K562 (cell line): Measurements from ENCODE around the gene PTTG1IP. TPM values are rescaled to one million over a fixed set of nuclear protein-coding genes. Genes with fewer than 3 reads are reported as not detected.
A peak's percentile ranks its signal among the peaks of the same experiment; 100 is the strongest.

Source experiments
- ATAC-seq: fragments of 200-7000 bp; cut with Tn5 transposase; 3 replicates; pipeline ENCODE4 v1.9.1; 2020; ENCODE audit warnings: moderate library complexity
- Bru-seq: library from RNA; stranded (reverse); fragments of 400-500 nt; gene quantifications from one replicate; lab custom pipeline; 2021; lab: Mats Ljungman, UMichigan
- BruChase-seq, 2 experiments: library from RNA; stranded (reverse); fragments of 400-500 nt; gene quantifications; one replicate each; lab custom pipeline; 2021; lab: Mats Ljungman, UMichigan
- BruUV-seq: library from RNA; stranded (reverse); fragments of 400-500 nt; replicated peaks from 2 replicates; lab custom pipeline; 2021; lab: Mats Ljungman, UMichigan
- CTCF ChIA-PET: fragments of 300-600 bp; formaldehyde crosslinking; extraction: SDS; loops from one replicate; lab custom pipeline; 2021; ENCODE audit warnings: low intra/inter-chr PET ratio; lab: Yijun Ruan, JAX
- POLR2A ChIA-PET: fragments of 300-600, 350-650 bp; sonication (Branson Sonifier 250); formaldehyde crosslinking; extraction: SDS; loops from one replicate; lab custom pipeline; 2021; ENCODE audit warnings: antibody characterized with exemption, inconsistent platforms; lab: Yijun Ruan, JAX
- DNase-seq, 4 experiments: peaks; one replicate each; pipeline versions ENCODE4 v3.0.0 to v3.0.0-alpha.2; 2011 to 2018; ENCODE audit warnings: low spot score in 3 of 4, mixed read lengths in 3 of 4; ENCODE audit errors: extremely low read depth in 1 of 4
- FAIRE-seq: peaks from 2 replicates; lab custom pipeline; 2011; peaks lifted over from hg19 to GRCh38; lab: Jason Lieb, UNC
- H2AFZ ChIP-seq: 2 replicates; pipeline ENCODE4 v1.6.0; 2011; ENCODE audit warnings: low read depth, low read length, control low read depth, inconsistent platforms
- H3K27ac ChIP-seq: fragments of 200-600 bp; 3 replicates; pipeline ENCODE4 v1.8.0; 2011; ENCODE audit warnings: low read depth, mild to moderate bottlenecking, control low read depth, inconsistent platforms, low read length, moderate library complexity, mixed read lengths; ENCODE audit errors: extremely low read depth
- H3K27me3 ChIP-seq, 2 experiments: fragments of 300-600 bp in 1 of 2; 2 replicates in 1 of 2; 3 replicates in 1 of 2; pipeline versions ENCODE4 v1.6.0 to v1.8.0; 2011; ENCODE audit warnings: inconsistent platforms in 2 of 2, low read length in 2 of 2, mild to moderate bottlenecking in 1 of 2, mixed read lengths in 1 of 2, moderate library complexity in 1 of 2; ENCODE audit not compliant: control insufficient read depth in 2 of 2, insufficient read depth in 2 of 2
- H3K36me3 ChIP-seq: fragments of 300-600 bp; 3 replicates; pipeline ENCODE4 v1.8.0; 2011; ENCODE audit warnings: mild to moderate bottlenecking, low read length, inconsistent platforms; ENCODE audit not compliant: control insufficient read depth, insufficient read depth
- H3K4me1 ChIP-seq, 2 experiments: fragments of 200-600 bp in 1 of 2; replicated peaks in 1 of 2; 2 replicates in 1 of 2; 3 replicates in 1 of 2; pipeline versions ENCODE4 v1.5.1 to v1.8.0; 2011; ENCODE audit warnings: inconsistent platforms in 2 of 2, low read length in 2 of 2, mild to moderate bottlenecking in 1 of 2, mixed read lengths in 1 of 2, moderate library complexity in 1 of 2; ENCODE audit not compliant: control insufficient read depth in 2 of 2, insufficient read depth in 2 of 2
- H3K4me2 ChIP-seq: 2 replicates; pipeline ENCODE4 v1.6.1; 2011; ENCODE audit warnings: low read length, control low read depth, inconsistent platforms, mixed read lengths; ENCODE audit not compliant: insufficient read depth
- H3K4me3 ChIP-seq: fragments of 200-600 bp; sonication (generic), shearing (Covaris generic); 2 replicates; pipeline ENCODE4 v1.5.1; 2016; ENCODE audit warnings: control low read depth, inconsistent platforms
- H3K79me2 ChIP-seq: fragments of 200-600 bp; 3 replicates; pipeline ENCODE4 v1.8.0; 2011; ENCODE audit warnings: low read length, inconsistent platforms; ENCODE audit not compliant: control insufficient read depth, insufficient read depth
- H3K9ac ChIP-seq, 2 experiments: 2 replicates each; pipeline versions ENCODE4 v1.6.0 to v1.6.1; 2011; ENCODE audit warnings: low read depth in 2 of 2, low read length in 2 of 2, control low read depth in 1 of 2, inconsistent platforms in 1 of 2, mild to moderate bottlenecking in 1 of 2, mixed read lengths in 1 of 2; ENCODE audit not compliant: insufficient read depth in 1 of 2
- H3K9me1 ChIP-seq: one replicate; pipeline ENCODE4 v1.6.0; 2011; ENCODE audit warnings: inconsistent platforms, mild to moderate bottlenecking, low read length, moderate library complexity; ENCODE audit not compliant: control insufficient read depth, insufficient read depth
- H3K9me3 ChIP-seq: replicated peaks from 2 replicates; pipeline ENCODE4 v1.5.1; 2011; ENCODE audit warnings: low read depth, low read length, inconsistent platforms; ENCODE audit not compliant: control insufficient read depth, insufficient read depth
- H4K20me1 ChIP-seq: replicated peaks from 2 replicates; pipeline ENCODE4 v1.6.1; 2011; ENCODE audit warnings: low read length, inconsistent platforms, mixed read lengths; ENCODE audit not compliant: control insufficient read depth, insufficient read depth
- HNRNPLL ChIP-seq: fragments of 200-400 bp; formaldehyde crosslinking; IDR thresholded peaks from 2 replicates; pipeline ENCODE4 v1.6.1; 2017; ENCODE audit warnings: low read length, low read depth, mild to moderate bottlenecking; ENCODE audit not compliant: poor library complexity, severe bottlenecking
- MYC ChIP-seq, 2 experiments: fragments of 250-450 bp in 1 of 2; sonication (Bioruptor Pico) in 1 of 2; IDR thresholded peaks; 2 replicates each; pipeline versions ENCODE4 v1.5.1 to v1.6.1; 2012 to 2021; ENCODE audit warnings: low read depth in 2 of 2, borderline replicate concordance in 1 of 2, improper control_type of control experiment in 1 of 2, low read length in 1 of 2, mild to moderate bottlenecking in 1 of 2, moderate library complexity in 1 of 2
- NR2C2 ChIP-seq, 2 experiments: fragments of 200-800 bp in 1 of 2; sonication (Bioruptor generic) in 1 of 2; sonication (generic) in 1 of 2; formaldehyde crosslinking in 1 of 2; IDR thresholded peaks; 2 replicates each; pipeline versions ENCODE4 v1.6.1 to v1.8.0; 2016 to 2022; ENCODE audit warnings: mild to moderate bottlenecking in 1 of 2, missing compliant biosample characterization in 1 of 2, missing genetic modification characterization in 1 of 2, missing genetic modification reagents in 1 of 2
- RBFOX2 ChIP-seq: fragments of 200-400 bp; formaldehyde crosslinking; IDR thresholded peaks from 2 replicates; pipeline ENCODE4 v1.6.1; 2017; ENCODE audit warnings: low read depth, mild to moderate bottlenecking, low read length, moderate library complexity
- RCOR1 ChIP-seq, 2 experiments: IDR thresholded peaks; 2 replicates each; pipeline ENCODE4 v1.6.1; 2012; ENCODE audit warnings: low read depth in 2 of 2, low read length in 2 of 2, borderline replicate concordance in 1 of 2, improper control_type of control experiment in 1 of 2
- SAFB ChIP-seq: fragments of 200-400 bp; formaldehyde crosslinking; IDR thresholded peaks from 2 replicates; pipeline ENCODE4 v1.6.1; 2017; ENCODE audit warnings: low read depth, low read length, borderline replicate concordance
- SMAD3 ChIP-seq: fragments of 450-650 bp; formaldehyde crosslinking; conservative IDR thresholded peaks from 2 replicates; pipeline ENCODE4 v1.4.0; 2020; ENCODE audit warnings: mild to moderate bottlenecking
- ZNF23 ChIP-seq: fragments of 250-450 bp; sonication (Bioruptor Pico); IDR thresholded peaks from 2 replicates; pipeline ENCODE4 v1.4.0; 2020; ENCODE audit warnings: mild to moderate bottlenecking
- ZNF717 ChIP-seq: fragments of 250-450 bp; sonication (Bioruptor Pico); IDR thresholded peaks from 2 replicates; pipeline ENCODE4 v1.5.0; 2021
- WGBS: fragments of 100-300 bp; shearing (Covaris generic); methylation state at CpG from one replicate; pipeline ENCODE4 v1.1.6; 2016; ENCODE audit warnings: low coverage, mixed read lengths; ENCODE audit not compliant: insufficient coverage; ENCODE audit errors: missing lambda C conversion rate; 5-methylcytosine and 5-hydroxymethylcytosine counted together
- in situ Hi-C: fragments of 300-500 bp; cut with MboI; formaldehyde crosslinking; loops from 4 replicates; pipeline ENCODE4 v1.15.0; 2018; ENCODE audit warnings: inconsistent platforms, mixed read lengths
- intact Hi-C: fragments of 100-400 bp; cut with micrococcal nuclease; formaldehyde crosslinking; loops from 2 replicates; pipeline ENCODE4 v1.14.2; 2022
- long read RNA-seq, 3 experiments: library from polyadenylated mRNA in 2 of 3; library from RNA in 1 of 3; unstranded in 2 of 3; stranded (forward) in 1 of 3; transcript quantifications; one replicate each; pipeline ENCODE4 v2.0.0, GENCODE V29; 2019 to 2022
- polyA minus RNA-seq, 3 experiments: library from RNA; depleted of rRNA, polyadenylated mRNA; stranded (reverse); fragments of >200 nt; gene quantifications; 2 replicates each; pipeline ENCODE4 v1.2.3, GENCODE V29; 2011
- polyA plus RNA-seq, 8 experiments: library from polyadenylated mRNA; depleted of rRNA in 4 of 8; stranded (reverse) in 5 of 8; unstranded in 3 of 8; fragments of >200 nt; fragmentation: Nextera tagmentation in 2 of 8; fragmentation: Illumina TruSeq in 1 of 8; extraction: Ambion mirVana in 2 of 8; extraction: Trizol in 1 of 8; gene quantifications; 2 replicates each; pipeline versions ENCODE4 v1.2.1 to v1.2.3, GENCODE V29; 2011 to 2014; ENCODE audit warnings: inconsistent platforms in 1 of 8, missing spikeins in 1 of 8
- total RNA-seq, 7 experiments: library from RNA; depleted of rRNA in 6 of 7; stranded (reverse); fragments of >200 nt in 6 of 7; fragmentation: Illumina TruSeq in 2 of 7; extraction: Trizol in 2 of 7; gene quantifications; 2 replicates each; pipeline versions ENCODE4 v1.2.1 to v1.2.3, GENCODE V29; 2011 to 2021; ENCODE audit warnings: low replicate concordance in 1 of 7
- TF ChIP-seq, protein P1 (sequence below): fragments of 250-450 bp; sonication (Bioruptor Pico); IDR thresholded peaks from 2 replicates; pipeline ENCODE4 v1.8.0; 2021; ENCODE audit warnings: moderate library complexity, mild to moderate bottlenecking, inconsistent platforms
- TF ChIP-seq, protein P2 (sequence below): fragments of 250-450 bp; sonication (Bioruptor Pico); IDR thresholded peaks from 2 replicates; pipeline ENCODE4 v1.5.1; 2021; ENCODE audit warnings: mild to moderate bottlenecking

Gene PTTG1IP, protein sequence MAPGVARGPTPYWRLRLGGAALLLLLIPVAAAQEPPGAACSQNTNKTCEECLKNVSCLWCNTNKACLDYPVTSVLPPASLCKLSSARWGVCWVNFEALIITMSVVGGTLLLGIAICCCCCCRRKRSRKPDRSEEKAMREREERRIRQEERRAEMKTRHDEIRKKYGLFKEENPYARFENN
- total RNA-seq (2011; cell fraction: chromatin; rRNA removed; ENCODE audit: low replicate concordance): 109 and 139 TPM in 2 replicates
- 131 and 151 TPM in 2 replicates for total RNA-seq (2011; cell fraction: nucleolus; rRNA removed)
- 146 and 174 TPM in 2 replicates for total RNA-seq (2011; cell fraction: nucleoplasm; rRNA removed)
- total RNA-seq (2014; rRNA removed): 85.4 and 97.6 TPM in 2 replicates
- 65.7 and 66.2 TPM in 2 replicates for total RNA-seq (2014; rRNA removed; fragmentation: Illumina TruSeq; extraction: Trizol)
- total RNA-seq (2015; rRNA removed; fragmentation: Illumina TruSeq; extraction: Trizol): 92.9 and 98.7 TPM in 2 replicates
- total RNA-seq (2021): 99.3 and 99.5 TPM in 2 replicates
- 92.4 and 138 TPM in 2 replicates for polyA plus RNA-seq (2011; rRNA removed)
- 79.9 and 115 TPM in 2 replicates for polyA plus RNA-seq (2011; cell fraction: cytosol; rRNA removed)
- 69.1 and 123 TPM in 2 replicates for polyA plus RNA-seq (2011; cell fraction: nucleus; rRNA removed)
- 77.4 and 167 TPM in 2 replicates for polyA plus RNA-seq (2012)
- polyA plus RNA-seq (2014; fragmentation: Illumina TruSeq; extraction: Trizol): 77.0 and 77.8 TPM in 2 replicates
- polyA plus RNA-seq (2014; fragmentation: Nextera tagmentation; extraction: Ambion mirVana): 1 to 10 TPM; 5.0 to 9.2 TPM
- 82.4 and 86.9 TPM in 2 replicates for polyA plus RNA-seq (2014; rRNA removed)
- 54.1 and 70.2 TPM in 2 replicates for polyA minus RNA-seq (2011; rRNA and poly(A)+ RNA removed)
- polyA minus RNA-seq (2011; cell fraction: cytosol; rRNA and poly(A)+ RNA removed): 69.1 and 114 TPM in 2 replicates
- polyA minus RNA-seq (2011; cell fraction: nucleus; rRNA and poly(A)+ RNA removed): 17.4 and 40.2 TPM in 2 replicates
- Bru-seq, nascent RNA: percentile 88 among the genes with signal in this experiment
- BruChase-seq, experiment 1, labeled RNA remaining after a 2-hour chase: percentile 94 among the genes with signal in this experiment
- percentile 96 among the genes with signal in this experiment for BruChase-seq, experiment 2, labeled RNA remaining after a 6-hour chase
- long read RNA-seq, experiment 1, transcript PTTG1IP-201 (6 exons, 2,760 nt): major isoform, 223 of 417 reads
- long read RNA-seq, experiment 1, partial matches to known transcripts: 59 of 417 reads
- long read RNA-seq, experiment 1, other reads (novel, unspliced or antisense): 131 of 417 reads
- long read RNA-seq, experiment 2, transcript PTTG1IP-201 (6 exons, 2,760 nt): major isoform, 34 of 122 reads
- long read RNA-seq, experiment 2, partial matches to known transcripts: 20 of 122 reads
- long read RNA-seq, experiment 2, other reads (novel, unspliced or antisense): 66 of 122 reads
- long read RNA-seq, experiment 3, transcript PTTG1IP-201 (6 exons, 2,760 nt): major isoform, 79 of 115 reads
- long read RNA-seq, experiment 3, partial matches to known transcripts: 11 of 115 reads
- long read RNA-seq, experiment 3, other reads (novel, unspliced or antisense): 25 of 115 reads

DNA sequence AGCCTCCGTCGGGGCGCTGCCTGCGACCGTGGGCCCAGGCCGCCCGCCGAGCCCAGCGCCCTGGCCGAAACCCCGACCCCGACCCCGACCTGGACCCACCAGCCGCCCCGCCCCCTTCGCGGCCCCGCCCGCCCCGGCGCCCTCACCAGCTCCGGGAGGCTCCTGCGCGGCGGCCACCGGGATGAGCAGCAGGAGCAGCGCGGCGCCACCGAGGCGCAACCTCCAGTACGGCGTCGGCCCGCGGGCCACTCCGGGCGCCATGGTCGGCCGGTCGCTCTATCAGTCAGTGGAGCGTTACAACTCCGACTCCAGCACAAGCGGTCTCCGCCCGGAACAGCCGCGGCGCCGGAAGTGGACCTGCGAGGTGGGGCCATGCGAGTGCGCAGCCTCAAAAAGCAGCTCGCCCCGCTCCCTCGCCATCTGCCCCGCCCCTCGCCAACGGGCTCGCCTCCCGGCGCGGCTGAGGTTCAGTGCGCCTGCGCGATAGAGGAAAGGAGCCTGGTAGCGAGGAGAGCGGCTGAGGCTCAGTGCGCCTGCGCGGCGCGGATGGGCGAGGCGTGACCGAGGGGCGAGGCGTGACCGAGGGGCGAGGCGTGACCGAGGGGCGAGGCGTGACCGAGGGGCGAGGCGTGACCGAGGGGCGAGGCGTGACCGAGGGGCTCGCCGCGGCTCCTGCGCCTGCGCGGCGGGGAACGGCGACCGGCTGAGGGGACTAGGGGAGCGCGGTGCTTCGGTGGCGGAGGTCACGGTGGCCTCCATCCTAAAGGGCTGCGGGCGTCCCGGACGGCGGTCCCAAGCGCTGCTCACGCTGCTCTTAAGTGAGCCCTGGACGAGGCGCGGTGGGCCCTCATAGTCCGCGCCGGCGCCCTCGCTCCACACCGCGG lies at the start of gene PTTG1IP:
Gene PTTG1IP (minus strand): TSS at position 335 of the 884 bp plus-strand sequence. CDS start 74 bp downstream, at position 261.
- Histone ChIP-seq H3K4me3 (peak within 1 kb of the TSS; percentile 67), H3K9ac (peak within 1 kb of the TSS; percentile 74 to 95), H2AFZ (peak within 1 kb of the TSS; percentile 78), H3K27ac (peak within 1 kb of the TSS; percentile 74), H3K9me3 (no peaks in the 10 kb centered on the region), H3K4me2 (peak within 1 kb of the TSS; percentile 85), H3K36me3 (no peaks in the 10 kb centered on the region), H3K27me3 (no peaks in the 10 kb centered on the region), H3K79me2 (peaks cover 49% of the 10 kb centered on the region), H3K9me1 (peaks cover 18% of the 10 kb centered on the region), H4K20me1 (peaks cover 31% of the 10 kb centered on the region), H3K4me1 (peaks cover 45 to 54% of the 10 kb centered on the region in 2 experiments)
- CTCF ChIA-PET: no interaction called here
- DNase-seq (peak; percentile 100), FAIRE-seq (peak; percentile 74), ATAC-seq (peak; percentile 85)
- BruUV-seq: no TSS peak
- under 1% methylated on average over 91 of the region's 123 CpGs for WGBS
- intact Hi-C loops (loop anchor here (1.0 to 2.0 kb wide), 2 partner anchors 19 to 71 kb away; no protein-coding TSS in a partner anchor), in situ Hi-C loops (no loop called here)
- POLR2A ChIA-PET: interaction anchor here (0.5 to 1.8 kb wide), 16 partner anchors 9 to 1380 kb away, joined by 3 to 8 read pairs (median 4); partner anchors contain the start of gene UBE2G2
- TF ChIP-seq SMAD3 (0 out of 2 replicates have a peak, but pooled peaks have one; percentile 40), NR2C2 (CRISPR knock-in tag; IDR thresholded peaks at IDR 0.05) (peak; percentile 80), NR2C2 (tag; IDR thresholded peaks at IDR 0.05) (no peak; the same call in none of the 2 replicates), ZNF23 (CRISPR knock-in tag) (no peak), HNRNPLL (peak; percentile 50), RCOR1 (IDR thresholded peaks at IDR 0.05; ENCODE audit: borderline replicate concordance in 1 of 2, low read depth in 2 of 2, low read length in 2 of 2) (peak in 1 of 2 experiments; percentile 50; a peak in 2 of 4 replicates), RBFOX2 (peak; percentile 85), SAFB (peak; percentile 86), ZNF717 (CRISPR knock-in tag) (no peak), MYC (IDR thresholded peaks at IDR 0.05; ENCODE audit: low read depth, low read length) (peak; percentile 44), MYC (CRISPR knock-in tag; IDR thresholded peaks at IDR 0.05; ENCODE audit: borderline replicate concordance, low read depth) (no peak)
- TF ChIP-seq, protein P1, sequence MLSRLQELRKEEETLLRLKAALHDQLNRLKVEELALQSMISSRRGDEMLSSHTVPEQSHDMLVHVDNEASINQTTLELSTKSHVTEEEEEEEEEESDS (CRISPR knock-in tag): no peak
- TF ChIP-seq, protein P2, sequence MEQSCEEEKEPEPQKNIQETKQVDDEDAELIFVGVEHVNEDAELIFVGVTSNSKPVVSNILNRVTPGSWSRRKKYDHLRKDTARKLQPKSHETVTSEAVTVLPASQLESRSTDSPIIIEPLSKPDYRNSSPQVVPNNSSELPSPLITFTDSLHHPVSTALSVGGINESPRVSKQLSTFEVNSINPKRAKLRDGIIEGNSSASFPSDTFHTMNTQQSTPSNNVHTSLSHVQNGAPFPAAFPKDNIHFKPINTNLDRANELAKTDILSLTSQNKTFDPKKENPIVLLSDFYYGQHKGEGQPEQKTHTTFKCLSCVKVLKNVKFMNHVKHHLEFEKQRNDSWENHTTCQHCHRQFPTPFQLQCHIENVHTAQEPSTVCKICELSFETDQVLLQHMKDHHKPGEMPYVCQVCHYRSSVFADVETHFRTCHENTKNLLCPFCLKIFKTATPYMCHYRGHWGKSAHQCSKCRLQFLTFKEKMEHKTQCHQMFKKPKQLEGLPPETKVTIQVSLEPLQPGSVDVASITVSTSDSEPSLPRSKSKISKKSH (CRISPR knock-in tag): no peak
